Stomach (tissue), 9 donors: ENCODE data around the gene CSNK2A1. TPM values are rescaled to one million over a fixed set of nuclear protein-coding genes. Genes with fewer than 3 reads are reported as not detected.

ENCODE experiments used
- DNase-seq, 2 donors: peaks; one replicate each; pipeline versions ENCODE4 v3.0.0 to v3.0.0-alpha.2; 2013 to 2019
- H3K27ac ChIP-seq, 5 donors: fragments of 200-600 bp in 4 of 5; sonication (generic) in 4 of 5; one replicate each; pipeline ENCODE4 v1.5.1; 2013 to 2019; ENCODE audit warnings: mild to moderate bottlenecking in 1 of 5, moderate library complexity in 1 of 5
- H3K27me3 ChIP-seq, 3 donors: fragments of 200-600 bp; sonication (generic); one replicate each; pipeline ENCODE4 v1.5.1; 2017 to 2019; ENCODE audit warnings: mixed run types in 1 of 3
- H3K36me3 ChIP-seq, 4 donors: fragments of 200-600 bp; sonication (generic); 1 replicate in 3 of 4; 2 replicates in 1 of 4; pipeline ENCODE4 v1.5.1; 2016 to 2019
- H3K4me1 ChIP-seq, 4 donors: fragments of 200-600 bp; sonication (generic); one replicate each; pipeline ENCODE4 v1.5.1; 2016 to 2019
- H3K4me3 ChIP-seq, 4 donors: fragments of 200-600 bp; sonication (generic) in 3 of 4; one replicate each; pipeline ENCODE4 v1.5.1; 2016 to 2019; ENCODE audit warnings: mild to moderate bottlenecking in 1 of 4
- H3K9me3 ChIP-seq, 4 donors: fragments of 200-600 bp; sonication (generic); one replicate each; pipeline ENCODE4 v1.5.1; 2016 to 2019
- CTCF ChIP-seq, 7 experiments: fragments of 450-650 bp in 4 of 7; fragments of 200-600 bp in 3 of 7; sonication (generic) in 3 of 7; IDR thresholded peaks; one replicate each; pipeline ENCODE4 v1.5.1; 2016 to 2019; ENCODE audit warnings: antibody characterized with exemption in 7 of 7, control low read depth in 2 of 7, mild to moderate bottlenecking in 1 of 7
- EP300 ChIP-seq: sonication (generic); formaldehyde crosslinking; IDR thresholded peaks from one replicate; pipeline ENCODE4 v1.6.1; 2017; ENCODE audit warnings: antibody characterized with exemption
- POLR2A ChIP-seq, 4 donors: fragments of 450-650 bp; IDR thresholded peaks; one replicate each; pipeline ENCODE4 v1.6.1; 2016; ENCODE audit warnings: antibody characterized with exemption in 4 of 4, control low read depth in 2 of 4, mild to moderate bottlenecking in 1 of 4, moderate library complexity in 1 of 4
- POLR2AphosphoS5 ChIP-seq, 3 donors: sonication (generic); formaldehyde crosslinking; IDR thresholded peaks; one replicate each; pipeline ENCODE4 v1.6.1; 2016; ENCODE audit warnings: antibody characterized with exemption in 3 of 3
- WGBS, 5 donors: extraction: QIAGEN DNeasy Blood & Tissue Kit in 3 of 5; methylation state at CpG; one replicate each; pipeline versions ENCODE4 v1.1.5 to v1.1.7; 2013 to 2018; 5-methylcytosine and 5-hydroxymethylcytosine counted together
- intact Hi-C: fragments of 100-400 bp; cut with DNase I; formaldehyde crosslinking; loops from one replicate; pipeline ENCODE4 v1.15.1; 2023; ENCODE audit warnings: low total_unique reads
- polyA plus RNA-seq, 3 donors: library from polyadenylated mRNA; stranded (reverse); fragments of 200-250 nt; gene quantifications; one replicate each; pipeline ENCODE4 v1.2.3, GENCODE V29; 2013
- small RNA-seq, 4 donors: library from RNA; depleted of rRNA; stranded (forward); fragments of <200 nt; gene quantifications; one replicate each; pipeline ENCODE3, GENCODE V24; 2016
- total RNA-seq, 5 donors: library from RNA; depleted of rRNA; stranded (reverse); fragments of >200 nt; gene quantifications; one replicate each; pipeline versions ENCODE4 v1.1.0 to v1.2.3, GENCODE V29; 2014 to 2016
- donor health status: healthy with polysubstance abuse.
- donor health status: Bipolar disorder and iron deficiency.
- donor health status: healthy.

The CSNK2A1 gene
- total and polyA plus RNA-seq, 8 donors: 22.6 to 164 (median 37.3) TPM

- DNase-seq: no peak
- peaks cover 29 to 94% (median 92%) of the 10 kb centered on the region in 4 donors for H3K36me3 ChIP-seq
- H3K9me3 ChIP-seq: no peaks in the 10 kb centered on the region
- WGBS, 5 donors: 78 to 88% (median 84%) methylated on average over 14 of the region's 14 CpGs
- no peaks in the 10 kb centered on the region for H3K27me3 ChIP-seq
- no peak for TF ChIP-seq EP300
- no peak for TF ChIP-seq POLR2AphosphoS5 (IDR thresholded peaks at IDR 0.05)
- TF ChIP-seq CTCF (IDR thresholded peaks at IDR 0.05): no peak
- no peak overlapping the region for H3K27ac ChIP-seq
- H3K4me3 ChIP-seq: no peak overlapping the region
- peaks cover 0 to 5% (median 0%) of the 10 kb centered on the region in 4 donors for H3K4me1 ChIP-seq
- intact Hi-C loops: no loop called here
These were observed 114.9 kb downstream of the CSNK2A1 start for GRCh38 chr20:428658-429200.

GRCh38 chr20:427849-428657 lies 115.5 kb downstream of the CSNK2A1 start:
- Histone ChIP-seq H3K4me1 (no peaks in the 10 kb centered on the region), H3K27ac (no peak overlapping the region), H3K9me3 (no peaks in the 10 kb centered on the region), H3K4me3 (no peak overlapping the region), H3K36me3 (peaks cover 29 to 98% (median 96%) of the 10 kb centered on the region in 4 donors), H3K27me3 (no peaks in the 10 kb centered on the region)
- WGBS, 5 donors: 92 to 97% (median 94%) methylated on average over 14 of the region's 14 CpGs
- TF ChIP-seq CTCF (IDR thresholded peaks at IDR 0.05) (no peak), EP300 (no peak), POLR2AphosphoS5 (IDR thresholded peaks at IDR 0.05) (no peak), POLR2A (IDR thresholded peaks at IDR 0.05) (no peak)
- intact Hi-C loops: no loop called here
- DNase-seq: no peak

- Histone ChIP-seq H3K27me3 (no peaks in the 10 kb centered on the region), H3K4me3 (no peak overlapping the region), H3K27ac (no peak overlapping the region), H3K4me1 (no peaks in the 10 kb centered on the region), H3K36me3 (peaks cover 35 to 98% (median 96%) of the 10 kb centered on the region in 4 donors), H3K9me3 (no peaks in the 10 kb centered on the region)
- no peak for DNase-seq
- TF ChIP-seq CTCF (IDR thresholded peaks at IDR 0.05) (no peak), POLR2A (IDR thresholded peaks at IDR 0.05) (no peak), POLR2AphosphoS5 (IDR thresholded peaks at IDR 0.05) (no peak), EP300 (no peak)
- 82 to 89% (median 86%) methylated on average over 4 of the region's 4 CpGs; no CpG with 5 or more reads in 1 of the 5 donors for WGBS, 5 donors
- intact Hi-C loops: no loop called here
These were observed 116.2 kb downstream of the CSNK2A1 start for GRCh38 chr20:427401-427800.

- peaks cover 44 to 98% (median 96%) of the 10 kb centered on the region in 4 donors for H3K36me3 ChIP-seq
- H3K9me3 ChIP-seq: no peaks in the 10 kb centered on the region
- TF ChIP-seq POLR2A (IDR thresholded peaks at IDR 0.05): no peak
- no peak for TF ChIP-seq POLR2AphosphoS5 (IDR thresholded peaks at IDR 0.05)
- no peak for TF ChIP-seq EP300
- no peak for TF ChIP-seq CTCF (IDR thresholded peaks at IDR 0.05)
- intact Hi-C loops: no loop called here
- no peak overlapping the region for H3K27ac ChIP-seq
- H3K4me1 ChIP-seq: no peaks in the 10 kb centered on the region
- 93 to 100% (median 96%) methylated on average over 2 of the region's 2 CpGs for WGBS, 5 donors
- DNase-seq: no peak
- no peak overlapping the region for H3K4me3 ChIP-seq
- H3K27me3 ChIP-seq: no peaks in the 10 kb centered on the region
These were observed 117.0 kb downstream of the CSNK2A1 start for GRCh38 chr20:426566-426965.

Small RNAs within 50 kb of the gene (small RNA-seq; reads per million reads assigned to genes)
- 0 reads per million in 4 donors for gene RF00019

Other genes with a start within 250 kb of the CSNK2A1 start
- gene ZCCHC3, start 246.2 kb downstream of the CSNK2A1 start, total RNA-seq: 10 to 100 TPM; 10.6 to 59.1 (median 18.7) TPM
- gene ZCCHC3, start 246.2 kb downstream of the CSNK2A1 start, polyA plus RNA-seq: 1 to 10 TPM; 6.2 to 9.0 (median 8.6) TPM
- 10 to 100 TPM in 2 of 5 donors, 1 to 10 TPM in 3; 1.5 to 20.3 (median 5.4) TPM for gene SOX12, start 218.2 kb downstream of the CSNK2A1 start, total RNA-seq
- 1 to 10 TPM; 1.7 to 2.8 (median 2.6) TPM for gene SOX12, start 218.2 kb downstream of the CSNK2A1 start, polyA plus RNA-seq
- 10 to 100 TPM in 4 of 5 donors, under 1 TPM in 1; 0.89 to 36.5 (median 15.2) TPM for gene NRSN2, start 196.7 kb downstream of the CSNK2A1 start, total RNA-seq
- 10 to 100 TPM in 2 of 3 donors, 1 to 10 TPM in 1; 9.8 to 21.0 (median 20.2) TPM for gene NRSN2, start 196.7 kb downstream of the CSNK2A1 start, polyA plus RNA-seq
- gene TRIB3, start 163.0 kb downstream of the CSNK2A1 start, total RNA-seq: 10 to 100 TPM in 2 of 5 donors, 1 to 10 TPM in 3; 1.7 to 17.7 (median 3.6) TPM
- 10 to 100 TPM in 2 of 3 donors, 1 to 10 TPM in 1; 8.7 to 15.8 (median 12.6) TPM for gene TRIB3, start 163.0 kb downstream of the CSNK2A1 start, polyA plus RNA-seq
- gene RBCK1, start 135.5 kb downstream of the CSNK2A1 start, total RNA-seq: 100 to 1,000 TPM in 3 of 5 donors, 10 to 100 TPM in 2; 30.7 to 211 (median 161) TPM
- 100 to 1,000 TPM in 1 of 3 donors, 10 to 100 TPM in 2; 69.0 to 115 (median 81.1) TPM for gene RBCK1, start 135.5 kb downstream of the CSNK2A1 start, polyA plus RNA-seq
- gene TBC1D20, start 81.3 kb downstream of the CSNK2A1 start, total RNA-seq: 10 to 100 TPM in 4 of 5 donors, 1 to 10 TPM in 1; 7.5 to 43.3 (median 25.9) TPM
- gene TBC1D20, start 81.3 kb downstream of the CSNK2A1 start, polyA plus RNA-seq: 10 to 100 TPM; 14.4 to 24.4 (median 18.9) TPM
- gene TCF15, start 66.5 kb upstream of the CSNK2A1 start, total RNA-seq: under 1 TPM in 1 of 5 donors, not detected in 4; 0.43 TPM
- under 1 TPM in 2 of 3 donors, not detected in 1; 0.25 to 0.33 TPM for gene TCF15, start 66.5 kb upstream of the CSNK2A1 start, polyA plus RNA-seq
- 10 to 100 TPM in 4 of 5 donors, 1 to 10 TPM in 1; 6.4 to 40.1 (median 18.4) TPM for gene SRXN1, start 109.4 kb upstream of the CSNK2A1 start, total RNA-seq
- gene SRXN1, start 109.4 kb upstream of the CSNK2A1 start, polyA plus RNA-seq: 10 to 100 TPM; 17.2 to 35.1 (median 32.1) TPM
- not detected for gene SCRT2, start 132.0 kb upstream of the CSNK2A1 start, total RNA-seq
- gene SCRT2, start 132.0 kb upstream of the CSNK2A1 start, polyA plus RNA-seq: not detected
- 10 to 100 TPM in 2 of 5 donors, 1 to 10 TPM in 1, under 1 TPM in 2; 0.58 to 24.0 (median 1.3) TPM for gene SLC52A3, start 224.7 kb upstream of the CSNK2A1 start, total RNA-seq
- gene SLC52A3, start 224.7 kb upstream of the CSNK2A1 start, polyA plus RNA-seq: 1 to 10 TPM in 2 of 3 donors, under 1 TPM in 1; 0.46 to 3.5 (median 2.5) TPM